ENCODE measurements around the gene SLC49A3. TPM values are rescaled to one million over a fixed set of nuclear protein-coding genes. Genes with fewer than 3 reads are reported as not detected.
"Not testable (repeated sequence)": the region's sequence is repeated elsewhere in the genome, so short reads cannot be mapped to it uniquely, and the experiment has no call there.

SLC49A3 gene
- total RNA-seq, 1 donor from 2014 or later = 1.9 TPM

DNA sequence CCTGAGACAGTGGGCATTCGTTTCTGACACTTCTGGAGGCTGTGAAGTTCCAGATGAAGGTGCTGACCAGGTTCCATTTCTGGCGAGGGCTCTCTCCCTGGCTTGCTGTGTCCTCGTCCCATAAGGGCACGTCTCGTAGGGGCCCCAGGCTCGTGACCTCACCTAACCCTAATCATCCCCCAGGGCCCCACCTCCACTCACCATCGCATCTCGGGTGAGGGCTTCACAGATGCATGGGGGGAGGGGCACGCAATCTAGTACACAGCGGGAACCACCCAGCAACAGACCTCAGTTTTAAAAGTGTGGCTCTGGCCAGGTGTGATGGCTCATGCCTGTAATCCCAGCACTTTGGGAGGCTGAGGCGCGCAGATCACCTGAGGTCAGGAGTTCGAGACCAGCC lies 41.5 kb downstream of the SLC49A3 start:
- H3K9ac ChIP-seq = no peak overlapping the region
- no peak overlapping the region for H3K4me2 ChIP-seq
- TF ChIP-seq EZH2 (IDR thresholded peaks at IDR 0.05) (no peak), EZH2phosphoT487 (IDR thresholded peaks at IDR 0.05) (no peak)
- TF ChIP-seq, protein P1, sequence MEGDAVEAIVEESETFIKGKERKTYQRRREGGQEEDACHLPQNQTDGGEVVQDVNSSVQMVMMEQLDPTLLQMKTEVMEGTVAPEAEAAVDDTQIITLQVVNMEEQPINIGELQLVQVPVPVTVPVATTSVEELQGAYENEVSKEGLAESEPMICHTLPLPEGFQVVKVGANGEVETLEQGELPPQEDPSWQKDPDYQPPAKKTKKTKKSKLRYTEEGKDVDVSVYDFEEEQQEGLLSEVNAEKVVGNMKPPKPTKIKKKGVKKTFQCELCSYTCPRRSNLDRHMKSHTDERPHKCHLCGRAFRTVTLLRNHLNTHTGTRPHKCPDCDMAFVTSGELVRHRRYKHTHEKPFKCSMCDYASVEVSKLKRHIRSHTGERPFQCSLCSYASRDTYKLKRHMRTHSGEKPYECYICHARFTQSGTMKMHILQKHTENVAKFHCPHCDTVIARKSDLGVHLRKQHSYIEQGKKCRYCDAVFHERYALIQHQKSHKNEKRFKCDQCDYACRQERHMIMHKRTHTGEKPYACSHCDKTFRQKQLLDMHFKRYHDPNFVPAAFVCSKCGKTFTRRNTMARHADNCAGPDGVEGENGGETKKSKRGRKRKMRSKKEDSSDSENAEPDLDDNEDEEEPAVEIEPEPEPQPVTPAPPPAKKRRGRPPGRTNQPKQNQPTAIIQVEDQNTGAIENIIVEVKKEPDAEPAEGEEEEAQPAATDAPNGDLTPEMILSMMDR (IDR thresholded peaks at IDR 0.05) = no peak
- H3K27ac Mint-ChIP-seq = no peak overlapping the region
- no peaks in the 10 kb centered on the region for H3K36me3 Mint-ChIP-seq
- H2AFZ ChIP-seq (replicated peaks) = no peak overlapping the region
- H3K4me1 Mint-ChIP-seq = no peaks in the 10 kb centered on the region
- peaks cover 13% of the 10 kb centered on the region for H3K4me1 ChIP-seq
- H3K9me3 ChIP-seq (ENCODE audit: low read depth) = no peaks in the 10 kb centered on the region
- H3K27ac ChIP-seq = no peak overlapping the region
- DNase-seq (ENCODE audit: low spot score) = no peak
- H4K20me1 ChIP-seq (ENCODE audit: low read depth) = no peaks in the 10 kb centered on the region
- H3K4me3 ChIP-seq = no peak overlapping the region
- H3K9me3 Mint-ChIP-seq = peaks cover 3% of the 10 kb centered on the region
- no peaks in the 10 kb centered on the region for H3K27me3 ChIP-seq
- H3K79me2 ChIP-seq (ENCODE audit: low read depth) = no peaks in the 10 kb centered on the region
- no peaks in the 10 kb centered on the region for H3K36me3 ChIP-seq
- peaks cover 10% of the 10 kb centered on the region for H3F3A ChIP-seq (ENCODE audit: low read depth)
- H3K4me3 Mint-ChIP-seq = no peak overlapping the region
- H3K27me3 Mint-ChIP-seq (ENCODE audit: insufficient read depth, low read depth) = peaks cover 2% of the 10 kb centered on the region

DNA sequence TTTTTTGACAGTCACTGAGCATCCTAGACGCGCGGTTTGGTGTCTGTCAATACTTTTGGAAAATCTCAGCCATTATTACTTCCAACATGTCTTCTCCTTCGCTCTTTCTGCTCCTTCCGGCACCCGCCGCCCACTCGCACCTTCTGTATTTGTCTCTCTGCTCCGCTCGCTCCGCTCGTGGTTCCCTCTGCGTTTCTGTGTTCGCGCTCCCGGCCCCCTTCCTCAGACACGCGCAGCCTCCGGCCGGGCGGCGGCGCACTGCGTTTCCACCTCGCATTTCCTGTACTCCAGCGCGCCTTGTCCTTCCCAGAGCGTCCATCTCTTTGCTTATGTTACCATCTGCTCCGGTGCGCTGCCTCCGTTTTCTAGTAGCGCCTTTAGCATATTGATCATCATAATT lies 42.5 kb downstream of the SLC49A3 start:
- Histone ChIP-seq H3K4me2 (no peak overlapping the region), H3K4me1 (peaks cover 13% of the 10 kb centered on the region), H3K4me3 (no peak overlapping the region), H3F3A (ENCODE audit: low read depth) (peaks cover 10% of the 10 kb centered on the region), H3K36me3 (no peaks in the 10 kb centered on the region), H3K27me3 (no peaks in the 10 kb centered on the region), H3K79me2 (ENCODE audit: low read depth) (no peaks in the 10 kb centered on the region), H3K9me3 (ENCODE audit: low read depth) (no peaks in the 10 kb centered on the region), H2AFZ (replicated peaks) (no peak overlapping the region), H3K27ac (no peak overlapping the region), H3K9ac (no peak overlapping the region), H4K20me1 (ENCODE audit: low read depth) (no peaks in the 10 kb centered on the region)
- Mint-ChIP-seq H3K9me3 (peaks cover 7% of the 10 kb centered on the region), H3K4me3 (no peak overlapping the region), H3K27me3 (ENCODE audit: insufficient read depth, low read depth) (peaks cover 2% of the 10 kb centered on the region), H3K27ac (no peak overlapping the region), H3K4me1 (no peaks in the 10 kb centered on the region), H3K36me3 (no peaks in the 10 kb centered on the region)
- TF ChIP-seq, protein P1 (IDR thresholded peaks at IDR 0.05) = no peak
- TF ChIP-seq EZH2phosphoT487 (IDR thresholded peaks at IDR 0.05) (no peak), EZH2 (IDR thresholded peaks at IDR 0.05) (no peak)
- DNase-seq (ENCODE audit: low spot score) = no peak

DNA sequence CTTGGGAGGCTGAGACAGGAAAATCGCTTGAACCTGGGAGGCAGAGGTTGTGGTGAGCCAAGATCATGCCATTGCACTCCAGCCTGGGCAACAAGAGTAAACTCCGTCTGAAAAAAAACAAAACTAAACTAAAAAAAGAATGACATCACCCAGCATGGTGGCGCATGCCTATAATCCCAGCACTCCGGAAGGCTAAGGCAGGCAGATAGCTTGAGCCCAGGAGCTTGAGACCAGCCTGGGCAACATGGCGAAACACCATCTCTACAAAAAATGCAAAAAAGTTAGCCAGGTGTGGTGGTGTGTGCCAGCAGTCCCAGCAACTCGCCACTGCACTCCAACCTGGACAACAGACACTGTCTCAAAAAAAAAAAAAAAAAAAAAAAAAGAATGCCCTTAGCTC lies 46.6 kb downstream of the SLC49A3 start:
- not testable (repeated sequence) for H3K4me1 ChIP-seq; H3K36me3 ChIP-seq; H2AFZ ChIP-seq (replicated peaks); H3K27me3 Mint-ChIP-seq (ENCODE audit: insufficient read depth, low read depth); H3K9me3 ChIP-seq (ENCODE audit: low read depth); H3K9ac ChIP-seq; H3K27ac Mint-ChIP-seq; DNase-seq (ENCODE audit: low spot score); H3K4me1 Mint-ChIP-seq; H3K4me2 ChIP-seq; H3K4me3 Mint-ChIP-seq; H3K9me3 Mint-ChIP-seq; H4K20me1 ChIP-seq (ENCODE audit: low read depth); H3K27ac ChIP-seq; H3K4me3 ChIP-seq; H3K27me3 ChIP-seq; H3F3A ChIP-seq (ENCODE audit: low read depth); H3K79me2 ChIP-seq (ENCODE audit: low read depth); H3K36me3 Mint-ChIP-seq

DNA sequence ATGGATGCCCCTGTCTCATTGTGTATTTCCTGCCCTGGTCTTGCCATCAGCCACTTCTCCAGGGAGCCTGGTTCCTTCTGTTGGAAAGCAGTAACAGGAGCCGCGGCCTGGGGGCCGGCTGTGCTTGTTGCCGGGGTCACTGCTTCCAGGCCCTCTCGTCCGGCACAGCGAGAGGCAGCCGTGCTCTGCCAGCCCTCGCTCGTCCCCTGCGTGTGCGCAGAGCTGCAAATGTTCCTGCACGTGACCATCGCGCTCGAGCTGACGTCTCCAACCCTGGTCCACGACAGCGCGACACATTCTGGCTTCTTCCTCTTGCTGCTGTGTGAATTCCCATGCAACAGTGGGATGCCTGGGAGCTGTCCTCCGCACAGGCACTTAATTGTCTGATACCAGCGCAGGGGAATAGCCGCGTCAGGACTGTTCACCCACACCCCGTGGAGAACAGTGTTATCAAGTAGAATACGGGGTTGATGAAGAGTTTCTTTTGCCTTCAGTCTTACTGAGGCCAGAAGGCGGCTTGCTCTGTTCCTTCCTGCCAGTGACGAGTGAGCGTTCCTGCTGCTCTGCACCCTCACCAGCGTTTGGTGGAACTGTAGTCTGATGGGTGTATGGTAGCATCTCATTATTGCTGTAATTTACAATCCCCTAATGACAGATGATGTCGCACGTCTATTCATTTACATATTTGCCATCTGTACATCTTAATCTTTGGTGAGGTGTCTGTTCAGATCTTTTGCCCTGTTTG lies 51.2 kb downstream of the SLC49A3 start:
- Histone ChIP-seq H3K9ac (no peak overlapping the region), H3K4me1 (no peaks in the 10 kb centered on the region), H3K9me3 (ENCODE audit: low read depth) (no peaks in the 10 kb centered on the region), H3K4me2 (no peak overlapping the region), H3F3A (ENCODE audit: low read depth) (no peaks in the 10 kb centered on the region), H2AFZ (replicated peaks) (no peak overlapping the region), H3K27ac (no peak overlapping the region), H3K27me3 (no peaks in the 10 kb centered on the region), H4K20me1 (ENCODE audit: low read depth) (no peaks in the 10 kb centered on the region), H3K4me3 (no peak overlapping the region), H3K79me2 (ENCODE audit: low read depth) (no peaks in the 10 kb centered on the region), H3K36me3 (no peaks in the 10 kb centered on the region)
- no peak overlapping the region for H3K27ac Mint-ChIP-seq
- peaks cover 10% of the 10 kb centered on the region for H3K27me3 Mint-ChIP-seq (ENCODE audit: insufficient read depth, low read depth)
- DNase-seq (ENCODE audit: low spot score) = no peak
- peaks cover 1% of the 10 kb centered on the region for H3K36me3 Mint-ChIP-seq
- no peak overlapping the region for H3K4me3 Mint-ChIP-seq
- TF ChIP-seq, protein P1 (IDR thresholded peaks at IDR 0.05) = no peak
- no peak for TF ChIP-seq EZH2phosphoT487 (IDR thresholded peaks at IDR 0.05)
- no peak for TF ChIP-seq EZH2 (IDR thresholded peaks at IDR 0.05)
- peaks cover 8% of the 10 kb centered on the region for H3K9me3 Mint-ChIP-seq
- H3K4me1 Mint-ChIP-seq = peaks cover 11% of the 10 kb centered on the region
